OCI-M2 (cell line): ENCODE measurements around the gene PCNX4.
A peak's percentile ranks its signal among the peaks of the same experiment; 100 is the strongest.
"Not testable (repeated sequence)": the region's sequence is repeated elsewhere in the genome, so short reads cannot be mapped to it uniquely, and the experiment has no call there.

ENCODE experiments used
- DNase-seq: peaks from one replicate; lab custom pipeline; 2025; ENCODE audit not compliant: unreplicated experiment; lab: John Stamatoyannopoulos, UW

PCNX4 gene

GRCh38 chr14:60091550-60092525 lies at the start of gene PCNX4:
Gene PCNX4, plus strand, starts transcription at chr14:60091923. Its CDS starts 15,716 bp downstream, at chr14:60107639.
- DNase-seq, result peak; percentile 86

- not testable (repeated sequence) for DNase-seq
Observed at GRCh38 chr14:60047976-60048375, 43.7 kb upstream of the PCNX4 start.

GRCh38 chr14:60051721-60052221 lies 40.0 kb upstream of the PCNX4 start:
- no peak for DNase-seq

- no peak for DNase-seq
Observed at GRCh38 chr14:60058087-60058486, 33.6 kb upstream of the PCNX4 start.

GRCh38 chr14:60061371-60061770 lies 30.4 kb upstream of the PCNX4 start:
- no peak for DNase-seq

- no peak for DNase-seq
Observed at GRCh38 chr14:60064491-60065072, 27.1 kb upstream of the PCNX4 start.

GRCh38 chr14:60067882-60068281 lies 23.8 kb upstream of the PCNX4 start:
- DNase-seq, result no peak

- DNase-seq, result no peak
Observed at GRCh38 chr14:60079723-60080122, 12.0 kb upstream of the PCNX4 start.

GRCh38 chr14:60085085-60085484 lies 6.6 kb upstream of the PCNX4 start:
- DNase-seq, result no peak

- no peak for DNase-seq
Observed at GRCh38 chr14:60085693-60086092, 6.0 kb upstream of the PCNX4 start.

- DNase-seq, result no peak
Observed at GRCh38 chr14:60087668-60088067, 4.1 kb upstream of the PCNX4 start.

GRCh38 chr14:60089221-60089620 lies 2.5 kb upstream of the PCNX4 start:
- DNase-seq, result no peak

- peak; percentile 24 for DNase-seq
Observed at GRCh38 chr14:60090864-60091519, 731 bp upstream of the PCNX4 start.

GRCh38 chr14:60092526-60092920 lies 800 bp downstream of the PCNX4 start:
- no peak for DNase-seq

GRCh38 chr14:60093080-60093479 lies 1.4 kb downstream of the PCNX4 start:
- DNase-seq, result no peak

- no peak for DNase-seq
Observed at GRCh38 chr14:60093606-60094005, 1.9 kb downstream of the PCNX4 start.

- DNase-seq, result peak; percentile 53
Observed at GRCh38 chr14:60094306-60094897, 2.7 kb downstream of the PCNX4 start.

GRCh38 chr14:60095231-60095630 lies 3.5 kb downstream of the PCNX4 start:
- DNase-seq, result no peak

- DNase-seq, result no peak
Observed at GRCh38 chr14:60095781-60096450, 4.2 kb downstream of the PCNX4 start.

- no peak for DNase-seq
Observed at GRCh38 chr14:60097974-60098373, 6.3 kb downstream of the PCNX4 start.

GRCh38 chr14:60099855-60100254 lies 8.1 kb downstream of the PCNX4 start:
- not testable (repeated sequence) for DNase-seq
